Type B pancreatic cell (in vitro differentiated cells): ENCODE results near the gene NISCH. TPM values are rescaled to one million over a fixed set of nuclear protein-coding genes. Genes with fewer than 3 reads are reported as not detected.

Experiments used
- DNase-seq: peaks from one replicate; pipeline ENCODE4 v3.0.0; 2021; ENCODE audit warnings: mixed read lengths; ENCODE audit not compliant: unreplicated experiment; ENCODE audit errors: extremely low spot score
- H3K27ac Mint-ChIP-seq: 2 replicates; pipeline ENCODE4 v1.8.0; 2021; ENCODE audit warnings: mild to moderate bottlenecking, mixed read lengths
- H3K27me3 Mint-ChIP-seq: 2 replicates; pipeline ENCODE4 v1.8.0; 2021; ENCODE audit warnings: mixed read lengths
- H3K36me3 Mint-ChIP-seq: 2 replicates; pipeline ENCODE4 v1.8.0; 2021; ENCODE audit warnings: mixed read lengths
- H3K4me1 Mint-ChIP-seq: one replicate; pipeline ENCODE4 v1.8.0; 2021; ENCODE audit warnings: mixed read lengths; ENCODE audit not compliant: unreplicated experiment
- H3K4me3 Mint-ChIP-seq: 2 replicates; pipeline ENCODE4 v1.8.0; 2021; ENCODE audit warnings: mild to moderate bottlenecking, mixed read lengths
- H3K9me3 Mint-ChIP-seq: 2 replicates; pipeline ENCODE4 v1.8.0; 2021; ENCODE audit warnings: mixed read lengths
- CTCF ChIP-seq: fragments of 200-600 bp; sonication (generic); conservative IDR thresholded peaks from 2 replicates; pipeline ENCODE4 v1.5.0; 2021; ENCODE audit warnings: antibody characterized with exemption, mild to moderate bottlenecking
- total RNA-seq: library from RNA; stranded (reverse); gene quantifications from 2 replicates; pipeline ENCODE4 v1.2.1, GENCODE V29; 2021; ENCODE audit warnings: low replicate concordance

The NISCH gene
- total RNA-seq, 1 donor from 2014 or later = 149 TPM

- no peak for DNase-seq
- no peak for TF ChIP-seq CTCF
- peaks cover 14% of the 10 kb centered on the region for H3K36me3 Mint-ChIP-seq
- peaks cover 30% of the 10 kb centered on the region for H3K4me1 Mint-ChIP-seq
- H3K4me3 Mint-ChIP-seq = peak overlapping the region; percentile 54
- no peaks in the 10 kb centered on the region for H3K9me3 Mint-ChIP-seq
- H3K27ac Mint-ChIP-seq = no peak overlapping the region
- no peaks in the 10 kb centered on the region for H3K27me3 Mint-ChIP-seq
These were observed 2.8 kb downstream of the NISCH start for GRCh38 chr3:52458031-52458760.

GRCh38 chr3:52458770-52459545 lies 3.6 kb downstream of the NISCH start:
- no peak for TF ChIP-seq CTCF
- H3K36me3 Mint-ChIP-seq = peaks cover 16% of the 10 kb centered on the region
- no peaks in the 10 kb centered on the region for H3K9me3 Mint-ChIP-seq
- no peak overlapping the region for H3K4me3 Mint-ChIP-seq
- DNase-seq = no peak
- no peaks in the 10 kb centered on the region for H3K27me3 Mint-ChIP-seq
- H3K4me1 Mint-ChIP-seq = peaks cover 26% of the 10 kb centered on the region
- no peak overlapping the region for H3K27ac Mint-ChIP-seq

- H3K27me3 Mint-ChIP-seq = no peaks in the 10 kb centered on the region
- TF ChIP-seq CTCF = no peak
- no peaks in the 10 kb centered on the region for H3K9me3 Mint-ChIP-seq
- no peak for DNase-seq
- peaks cover 23% of the 10 kb centered on the region for H3K36me3 Mint-ChIP-seq
- H3K4me1 Mint-ChIP-seq = peaks cover 10% of the 10 kb centered on the region
- no peak overlapping the region for H3K27ac Mint-ChIP-seq
- H3K4me3 Mint-ChIP-seq = no peak overlapping the region
These were observed 6.5 kb downstream of the NISCH start for GRCh38 chr3:52461874-52462273.

- TF ChIP-seq CTCF = no peak
- H3K27me3 Mint-ChIP-seq = no peaks in the 10 kb centered on the region
- H3K4me1 Mint-ChIP-seq = peaks cover 4% of the 10 kb centered on the region
- no peak overlapping the region for H3K27ac Mint-ChIP-seq
- H3K4me3 Mint-ChIP-seq = no peak overlapping the region
- DNase-seq = no peak
- H3K9me3 Mint-ChIP-seq = no peaks in the 10 kb centered on the region
- peaks cover 20% of the 10 kb centered on the region for H3K36me3 Mint-ChIP-seq
These were observed 8.0 kb downstream of the NISCH start for GRCh38 chr3:52463416-52463815.

GRCh38 chr3:52468336-52468735 lies 12.9 kb downstream of the NISCH start:
- Mint-ChIP-seq H3K9me3 (no peaks in the 10 kb centered on the region), H3K4me1 (peaks cover 14% of the 10 kb centered on the region), H3K27me3 (no peaks in the 10 kb centered on the region), H3K27ac (peak overlapping the region; percentile 34), H3K4me3 (no peak overlapping the region), H3K36me3 (peaks cover 19% of the 10 kb centered on the region)
- TF ChIP-seq CTCF = no peak
- DNase-seq = no peak
